H7 (cell line): ENCODE results near the gene MCOLN2. TPM values are rescaled to one million over a fixed set of nuclear protein-coding genes. Genes with fewer than 3 reads are reported as not detected.
A peak's percentile ranks its signal among the peaks of the same experiment; 100 is the strongest.

Experiments used
- DNase-seq: peaks from one replicate; pipeline ENCODE4 v3.0.0; 2012
- H3K27me3 ChIP-seq: 2 replicates; pipeline ENCODE4 v1.6.0; 2011; ENCODE audit warnings: mild to moderate bottlenecking, low read length; ENCODE audit not compliant: control insufficient read depth, insufficient read depth
- H3K36me3 ChIP-seq: replicated peaks from 2 replicates; pipeline ENCODE4 v1.5.1; 2011; ENCODE audit warnings: low read length; ENCODE audit not compliant: control insufficient read depth, insufficient read depth
- H3K4me3 ChIP-seq: 2 replicates; pipeline ENCODE4 v1.5.1; 2011; ENCODE audit warnings: low read depth, mild to moderate bottlenecking, control low read depth, low read length, moderate library complexity; ENCODE audit not compliant: insufficient read depth
- total RNA-seq: library from RNA; depleted of rRNA; stranded (reverse); fragments of >200 nt; shearing (Covaris generic); gene quantifications from 2 replicates; pipeline ENCODE4 v1.2.3, GENCODE V29; 2014

Gene MCOLN2
- total RNA-seq, 1 experiment from 2014 or later = 0.38 TPM

GRCh38 chr1:84968865-84969264 lies 28.0 kb downstream of the MCOLN2 start:
- Histone ChIP-seq H3K27me3 (no peaks in the 10 kb centered on the region; the same call in 1 of the 2 replicates), H3K4me3 (no peak overlapping the region), H3K36me3 (no peaks in the 10 kb centered on the region)
- no peak for DNase-seq

- Histone ChIP-seq H3K36me3 (no peaks in the 10 kb centered on the region), H3K4me3 (no peak overlapping the region), H3K27me3 (no peaks in the 10 kb centered on the region; the same call in 1 of the 2 replicates)
- no peak for DNase-seq
Measured at GRCh38 chr1:84968101-84968500, 28.8 kb downstream of the MCOLN2 start.

- Histone ChIP-seq H3K27me3 (no peaks in the 10 kb centered on the region; the same call in 1 of the 2 replicates), H3K36me3 (no peaks in the 10 kb centered on the region), H3K4me3 (no peak overlapping the region)
- DNase-seq = no peak
Measured at GRCh38 chr1:84967666-84968065, 29.2 kb downstream of the MCOLN2 start.

- DNase-seq = no peak
- H3K36me3 ChIP-seq = no peaks in the 10 kb centered on the region
- no peaks in the 10 kb centered on the region for H3K27me3 ChIP-seq
- H3K4me3 ChIP-seq = no peak overlapping the region
Measured at GRCh38 chr1:84963021-84963420, 33.9 kb downstream of the MCOLN2 start.

- no peak for DNase-seq
- Histone ChIP-seq H3K4me3 (no peak overlapping the region), H3K27me3 (no peaks in the 10 kb centered on the region; the same call in 1 of the 2 replicates), H3K36me3 (no peaks in the 10 kb centered on the region)
Measured at GRCh38 chr1:84961316-84961715, 35.6 kb downstream of the MCOLN2 start.

GRCh38 chr1:84960371-84960770 lies 36.5 kb downstream of the MCOLN2 start:
- H3K4me3 ChIP-seq = no peak overlapping the region
- no peaks in the 10 kb centered on the region; the same call in 1 of the 2 replicates for H3K27me3 ChIP-seq
- no peaks in the 10 kb centered on the region for H3K36me3 ChIP-seq
- DNase-seq = no peak

GRCh38 chr1:84959294-84959693 lies 37.6 kb downstream of the MCOLN2 start:
- H3K27me3 ChIP-seq = no peaks in the 10 kb centered on the region; the same call in 1 of the 2 replicates
- H3K36me3 ChIP-seq = no peaks in the 10 kb centered on the region
- no peak for DNase-seq
- H3K4me3 ChIP-seq = no peak overlapping the region

- Histone ChIP-seq H3K27me3 (no peaks in the 10 kb centered on the region; the same call in 1 of the 2 replicates), H3K4me3 (no peak overlapping the region), H3K36me3 (no peaks in the 10 kb centered on the region)
- DNase-seq = no peak
Measured at GRCh38 chr1:84957966-84958365, 38.9 kb downstream of the MCOLN2 start.

- H3K4me3 ChIP-seq = no peak overlapping the region
- DNase-seq = no peak
- H3K36me3 ChIP-seq = no peaks in the 10 kb centered on the region
- no peaks in the 10 kb centered on the region; the same call in 1 of the 2 replicates for H3K27me3 ChIP-seq
Measured at GRCh38 chr1:84956655-84957054, 40.3 kb downstream of the MCOLN2 start.

- Histone ChIP-seq H3K4me3 (no peak overlapping the region), H3K27me3 (no peaks in the 10 kb centered on the region; the same call in 1 of the 2 replicates), H3K36me3 (no peaks in the 10 kb centered on the region)
- no peak for DNase-seq
Measured at GRCh38 chr1:84956097-84956496, 40.8 kb downstream of the MCOLN2 start.

GRCh38 chr1:84949664-84950063 lies 47.2 kb downstream of the MCOLN2 start:
- Histone ChIP-seq H3K27me3 (no peaks in the 10 kb centered on the region), H3K36me3 (no peaks in the 10 kb centered on the region), H3K4me3 (no peak overlapping the region)
- no peak for DNase-seq

GRCh38 chr1:84947536-84948410 lies 49.1 kb downstream of the MCOLN2 start:
- Histone ChIP-seq H3K4me3 (no peak overlapping the region), H3K36me3 (no peaks in the 10 kb centered on the region), H3K27me3 (no peaks in the 10 kb centered on the region)
- DNase-seq = no peak

- no peak for DNase-seq
- Histone ChIP-seq H3K36me3 (no peaks in the 10 kb centered on the region), H3K4me3 (no peak overlapping the region), H3K27me3 (no peaks in the 10 kb centered on the region)
Measured at GRCh38 chr1:84946631-84947030, 50.3 kb downstream of the MCOLN2 start.

- no peaks in the 10 kb centered on the region for H3K27me3 ChIP-seq
- peak; percentile 47 for DNase-seq
- H3K36me3 ChIP-seq = no peaks in the 10 kb centered on the region
- H3K4me3 ChIP-seq = no peak overlapping the region
Measured at GRCh38 chr1:84944767-84945486, 52.0 kb downstream of the MCOLN2 start.

GRCh38 chr1:84941843-84942242 lies 55.1 kb downstream of the MCOLN2 start:
- no peak overlapping the region for H3K4me3 ChIP-seq
- no peak for DNase-seq
- H3K36me3 ChIP-seq = no peaks in the 10 kb centered on the region
- no peaks in the 10 kb centered on the region for H3K27me3 ChIP-seq
